SU-DHL-6 (cell line): ENCODE measurements around the gene CUX1.

ENCODE experiments used
- H2AFZ ChIP-seq: fragments of 200-600 bp; sonication (generic); 2 replicates; pipeline ENCODE4 v1.6.1; 2014; ENCODE audit warnings: low read depth, mild to moderate bottlenecking, moderate library complexity, mixed read lengths, antibody characterized with exemption, low read length; ENCODE audit not compliant: severe bottlenecking
- H3F3A ChIP-seq: fragments of 200-600 bp; shearing (Covaris generic); 2 replicates; pipeline ENCODE4 v1.6.0; 2016; ENCODE audit warnings: antibody characterized with exemption, mild to moderate bottlenecking; ENCODE audit not compliant: insufficient read depth
- H3K27ac ChIP-seq: fragments of 200-600 bp; sonication (generic); 2 replicates; pipeline ENCODE4 v1.5.1; 2016; ENCODE audit warnings: low read depth, mild to moderate bottlenecking, low read length, moderate library complexity, mixed read lengths
- H3K27me3 ChIP-seq: fragments of 200-600 bp; sonication (generic), shearing (Covaris generic); 2 replicates; pipeline ENCODE4 v1.6.0; 2014; ENCODE audit warnings: mild to moderate bottlenecking, low read length
- H3K36me3 ChIP-seq: fragments of 200-600 bp; sonication (generic); 2 replicates; pipeline ENCODE4 v1.6.1; 2014; ENCODE audit warnings: mild to moderate bottlenecking, low read length, mixed read lengths
- H3K4me2 ChIP-seq: fragments of 300-600, 200-600 bp; shearing (Covaris generic), sonication (generic); 2 replicates; pipeline ENCODE4 v1.6.0; 2014; ENCODE audit warnings: low read length, low read depth, mild to moderate bottlenecking; ENCODE audit not compliant: poor library complexity, severe bottlenecking
- H3K4me3 ChIP-seq: fragments of 200-600 bp; sonication (generic); 2 replicates; pipeline ENCODE4 v1.5.1; 2014; ENCODE audit warnings: antibody characterized with exemption, low read length, mild to moderate bottlenecking, mixed read lengths; ENCODE audit not compliant: insufficient read depth, poor library complexity, severe bottlenecking
- H3K79me2 ChIP-seq: fragments of 200-600 bp; sonication (generic); 2 replicates; pipeline ENCODE4 v1.6.1; 2014; ENCODE audit warnings: mild to moderate bottlenecking, low read length, moderate library complexity; ENCODE audit not compliant: insufficient read depth
- H3K9ac ChIP-seq: fragments of 200-600 bp; sonication (generic); 2 replicates; pipeline ENCODE4 v1.7.0; 2014; ENCODE audit warnings: mild to moderate bottlenecking, low read length
- H3K9me2 ChIP-seq: fragments of 200-600 bp; sonication (generic); replicated peaks from 2 replicates; pipeline ENCODE4 v1.6.1; 2014; ENCODE audit warnings: low read length; ENCODE audit not compliant: insufficient read depth
- H3K9me3 ChIP-seq: fragments of 200-600 bp; sonication (generic); 2 replicates; pipeline ENCODE4 v1.6.1; 2014; ENCODE audit warnings: low read length, mixed read lengths; ENCODE audit not compliant: insufficient read depth
- H4K20me1 ChIP-seq: fragments of 200-600 bp; sonication (generic); 2 replicates; pipeline ENCODE4 v1.6.1; 2014; ENCODE audit warnings: low read depth, mild to moderate bottlenecking, antibody characterized with exemption, low read length, moderate library complexity, mixed read lengths
- CTCF ChIP-seq: fragments of 200-600 bp; sonication (generic); IDR thresholded peaks from one replicate; pipeline ENCODE4 v1.5.1; 2017; ENCODE audit warnings: antibody characterized with exemption, mild to moderate bottlenecking, low read length, moderate library complexity; ENCODE audit not compliant: insufficient read depth, poor library complexity, severe bottlenecking
- EZH2phosphoT487 ChIP-seq: fragments of 200-600 bp; sonication (generic), shearing (Covaris generic); conservative IDR thresholded peaks from 2 replicates; pipeline ENCODE4 v1.6.1; 2018; ENCODE audit warnings: mild to moderate bottlenecking, antibody characterized with exemption, low read length, moderate library complexity, mixed read lengths

Gene CUX1

GRCh38 chr7:101772508-101773211, 44.8 kb upstream of the CUX1 start:
- no peaks in the 10 kb centered on the region for H3F3A ChIP-seq
- H3K27me3 ChIP-seq: no peaks in the 10 kb centered on the region
- no peaks in the 10 kb centered on the region for H3K79me2 ChIP-seq
- no peak overlapping the region for H3K4me3 ChIP-seq
- no peak overlapping the region for H3K4me2 ChIP-seq
- H3K9me2 ChIP-seq: no peaks in the 10 kb centered on the region
- no peaks in the 10 kb centered on the region for H4K20me1 ChIP-seq
- H3K36me3 ChIP-seq: no peaks in the 10 kb centered on the region
- TF ChIP-seq CTCF (no peak), EZH2phosphoT487 (no peak)
- no peak overlapping the region for H3K9ac ChIP-seq
- H2AFZ ChIP-seq: no peak overlapping the region
- no peak overlapping the region for H3K27ac ChIP-seq
- H3K9me3 ChIP-seq: no peaks in the 10 kb centered on the region

GRCh38 chr7:101775181-101775580, 42.2 kb upstream of the CUX1 start:
- no peak overlapping the region for H3K9ac ChIP-seq
- H3K79me2 ChIP-seq: no peaks in the 10 kb centered on the region
- H4K20me1 ChIP-seq: no peaks in the 10 kb centered on the region
- no peak overlapping the region for H3K4me3 ChIP-seq
- no peaks in the 10 kb centered on the region for H3K27me3 ChIP-seq
- no peak overlapping the region for H3K27ac ChIP-seq
- no peaks in the 10 kb centered on the region for H3F3A ChIP-seq
- no peaks in the 10 kb centered on the region for H3K9me3 ChIP-seq
- no peak overlapping the region for H2AFZ ChIP-seq
- no peaks in the 10 kb centered on the region for H3K36me3 ChIP-seq
- TF ChIP-seq EZH2phosphoT487: no peak
- TF ChIP-seq CTCF: no peak
- no peaks in the 10 kb centered on the region for H3K9me2 ChIP-seq
- H3K4me2 ChIP-seq: no peak overlapping the region

- no peaks in the 10 kb centered on the region for H3K79me2 ChIP-seq
These were observed 39.3 kb upstream of the CUX1 start for GRCh38 chr7:101778026-101778580.

More at GRCh38 chr7:101778026-101778580, 39.3 kb upstream of the CUX1 start:
- no peak overlapping the region for H3K27ac ChIP-seq
- H3K9ac ChIP-seq: no peak overlapping the region
- no peaks in the 10 kb centered on the region for H3F3A ChIP-seq
- no peaks in the 10 kb centered on the region for H3K27me3 ChIP-seq
- H3K9me2 ChIP-seq: no peaks in the 10 kb centered on the region
- no peak overlapping the region for H2AFZ ChIP-seq
- no peaks in the 10 kb centered on the region for H3K36me3 ChIP-seq
- no peak overlapping the region for H3K4me3 ChIP-seq
- H3K4me2 ChIP-seq: no peak overlapping the region
- no peaks in the 10 kb centered on the region for H4K20me1 ChIP-seq
- TF ChIP-seq CTCF (no peak), EZH2phosphoT487 (no peak)
- no peaks in the 10 kb centered on the region for H3K9me3 ChIP-seq
